Spinal cord (tissue), 10 donors: Measurements from ENCODE around the gene LLGL1. TPM values are rescaled to one million over a fixed set of nuclear protein-coding genes. Genes with fewer than 3 reads are reported as not detected.
"Not testable (repeated sequence)": the region's sequence is repeated elsewhere in the genome, so short reads cannot be mapped to it uniquely, and the experiment has no call there.

ENCODE experiments used
- DNase-seq, 6 donors: peaks; one replicate each; pipeline versions ENCODE4 v3.0.0 to v3.0.0-alpha.2; 2013 to 2015; ENCODE audit warnings: low spot score in 6 of 6, low read depth in 4 of 6
- H3K27ac ChIP-seq: one replicate; pipeline ENCODE4 v1.5.1; 2013; ENCODE audit warnings: low read depth, low read length, control low read depth
- H3K27me3 ChIP-seq: one replicate; pipeline ENCODE4 v1.6.1; 2013; ENCODE audit warnings: low read length; ENCODE audit not compliant: control insufficient read depth, insufficient read depth
- H3K36me3 ChIP-seq: one replicate; pipeline ENCODE4 v1.6.1; 2013; ENCODE audit warnings: low read length; ENCODE audit not compliant: control insufficient read depth, insufficient read depth
- H3K4me1 ChIP-seq: one replicate; pipeline ENCODE4 v1.6.1; 2013; ENCODE audit warnings: low read length; ENCODE audit not compliant: control insufficient read depth, insufficient read depth
- H3K4me3 ChIP-seq: one replicate; pipeline ENCODE4 v1.5.1; 2013; ENCODE audit warnings: low read depth, low read length, control low read depth
- H3K9me3 ChIP-seq: one replicate; pipeline ENCODE4 v1.6.1; 2013; ENCODE audit warnings: low read length; ENCODE audit not compliant: control insufficient read depth, insufficient read depth
- WGBS: methylation state at CpG from one replicate; pipeline ENCODE4 v1.1.5; 2013; ENCODE audit warnings: missing lambda C conversion rate; ENCODE audit not compliant: insufficient coverage; 5-methylcytosine and 5-hydroxymethylcytosine counted together
- polyA plus RNA-seq, 2 donors: library from polyadenylated mRNA; unstranded; fragments of 120-200 nt; gene quantifications; one replicate each; pipeline ENCODE4 v1.2.1, GENCODE V29; 2013; ENCODE audit not compliant: insufficient read length in 2 of 2
- total RNA-seq, 2 donors: library from RNA; depleted of rRNA in 1 of 2; stranded (reverse); fragments of 120-200 nt in 1 of 2; fragments of >200 nt in 1 of 2; gene quantifications; one replicate each; pipeline versions ENCODE4 v1.2.3 to v1.2.4, GENCODE V29; 2013 to 2014
- donor health status: healthy.

LLGL1 gene
- total and polyA plus RNA-seq, 4 donors = 53.2 to 132 (median 79.7) TPM

DNA sequence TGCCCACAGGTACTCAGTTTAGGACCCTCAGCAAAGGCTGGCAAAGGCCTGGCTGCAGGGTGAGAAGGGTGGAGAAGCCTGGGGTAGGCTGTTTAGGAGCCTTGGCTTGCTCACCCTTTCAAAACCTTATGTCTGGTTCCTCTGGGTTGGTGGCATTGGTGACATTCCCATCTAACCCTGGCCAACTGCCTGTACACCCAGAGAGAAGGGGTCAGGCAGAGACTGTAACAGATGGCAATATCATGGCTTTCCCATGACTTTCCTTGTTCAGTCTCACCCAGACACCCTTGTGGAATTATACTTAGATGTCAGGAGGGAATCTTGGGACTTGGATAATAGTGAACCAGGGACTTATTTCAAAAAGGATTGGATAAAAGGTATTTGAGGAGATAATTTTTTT, 18.5 kb upstream of the LLGL1 start:
- no peaks in the 10 kb centered on the region for H3K9me3 ChIP-seq
- DNase-seq = no peak
- H3K27me3 ChIP-seq = no peaks in the 10 kb centered on the region
- H3K27ac ChIP-seq = no peak overlapping the region
- no peak overlapping the region for H3K4me3 ChIP-seq
- H3K36me3 ChIP-seq = peaks cover 85% of the 10 kb centered on the region
- peaks cover 4% of the 10 kb centered on the region for H3K4me1 ChIP-seq

- peaks cover 4% of the 10 kb centered on the region for H3K4me1 ChIP-seq
- no peak overlapping the region for H3K27ac ChIP-seq
- peaks cover 81% of the 10 kb centered on the region for H3K36me3 ChIP-seq
- no peaks in the 10 kb centered on the region for H3K27me3 ChIP-seq
- no peak for DNase-seq
- WGBS = 94% methylated on average over 12 of the region's 19 CpGs
- H3K4me3 ChIP-seq = no peak overlapping the region
- no peaks in the 10 kb centered on the region for H3K9me3 ChIP-seq
Observed at GRCh38 chr17:18208092-18208491, 17.3 kb upstream of the LLGL1 start.

- Histone ChIP-seq H3K9me3 (no peaks in the 10 kb centered on the region), H3K27ac (no peak overlapping the region), H3K4me3 (no peak overlapping the region), H3K27me3 (no peaks in the 10 kb centered on the region), H3K4me1 (no peaks in the 10 kb centered on the region), H3K36me3 (peaks cover 28% of the 10 kb centered on the region)
- 55% methylated on average over 5 of the region's 7 CpGs for WGBS
- DNase-seq = no peak
Observed at GRCh38 chr17:18213666-18214270, 11.7 kb upstream of the LLGL1 start.

DNA sequence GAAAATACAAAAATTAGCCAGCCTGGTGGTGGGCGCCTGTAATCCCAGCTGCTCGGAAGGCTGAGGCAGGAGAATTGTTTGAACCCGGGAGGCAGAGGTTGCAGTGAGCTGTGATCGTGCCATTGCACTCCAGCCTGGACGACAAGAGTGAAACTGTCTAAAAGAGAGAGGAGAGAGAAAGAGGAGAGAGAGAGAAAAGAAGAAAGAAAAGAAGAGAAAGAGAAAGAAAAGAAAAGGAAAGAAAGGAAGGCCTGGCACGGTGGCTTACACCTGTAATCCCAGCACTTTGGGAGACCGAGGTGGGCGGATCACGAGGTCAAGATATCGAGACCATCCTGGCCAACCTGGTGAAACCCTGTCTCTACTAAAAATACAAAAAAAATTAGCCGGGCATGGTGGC, 8.5 kb upstream of the LLGL1 start:
- not testable (repeated sequence) for H3K27ac ChIP-seq, DNase-seq, H3K9me3 ChIP-seq, H3K4me3 ChIP-seq, H3K36me3 ChIP-seq, H3K4me1 ChIP-seq, H3K27me3 ChIP-seq
- 82% methylated on average over 10 of the region's 11 CpGs for WGBS

GRCh38 chr17:18217412-18218015, 7.9 kb upstream of the LLGL1 start:
- H3K27me3 ChIP-seq = no peaks in the 10 kb centered on the region
- WGBS = 12% methylated on average over 5 of the region's 6 CpGs
- H3K36me3 ChIP-seq = no peaks in the 10 kb centered on the region
- H3K9me3 ChIP-seq = no peaks in the 10 kb centered on the region
- H3K27ac ChIP-seq = no peak overlapping the region
- H3K4me1 ChIP-seq = peaks cover 3% of the 10 kb centered on the region
- peak in 3 of 6 donors; percentile 65 to 85 (median 83) for DNase-seq
- no peak overlapping the region for H3K4me3 ChIP-seq

DNA sequence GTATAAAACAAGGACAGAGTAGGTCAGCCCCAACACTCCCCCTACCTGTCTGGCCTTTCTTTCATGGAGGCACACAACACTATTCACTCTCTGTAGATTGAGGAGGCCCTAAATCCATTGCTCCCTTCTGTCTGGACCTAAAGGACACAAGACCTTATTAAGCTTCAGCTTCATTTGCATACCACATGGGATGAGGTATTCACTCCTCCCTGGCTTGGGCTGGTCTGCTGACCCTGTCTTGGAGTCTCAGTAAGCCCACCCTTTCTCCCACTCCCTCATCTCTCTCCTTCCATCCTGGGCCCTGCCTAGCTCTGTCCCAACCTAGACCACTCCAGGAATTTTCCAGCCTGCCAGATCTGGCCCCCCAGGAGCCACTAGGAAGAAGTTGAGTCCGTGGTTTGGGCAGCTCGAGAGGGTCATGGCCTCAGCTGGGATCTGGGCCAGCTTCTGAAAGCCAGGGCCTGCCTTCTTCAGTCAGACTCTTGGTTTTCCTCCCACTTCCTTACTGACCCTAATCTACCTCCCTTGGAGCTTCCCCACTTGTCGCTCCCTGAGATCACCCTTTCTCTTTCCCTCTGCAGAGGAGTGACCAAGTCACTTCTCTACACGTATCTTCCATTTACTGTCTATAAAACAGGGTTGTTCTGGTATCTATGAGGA, 6.5 kb upstream of the LLGL1 start:
- no peaks in the 10 kb centered on the region for H3K36me3 ChIP-seq
- WGBS = 42% methylated on average over 2 of the region's 4 CpGs
- no peaks in the 10 kb centered on the region for H3K9me3 ChIP-seq
- peak overlapping the region; percentile 11 for H3K27ac ChIP-seq
- H3K4me3 ChIP-seq = no peak overlapping the region
- peak in 1 of 6 donors; percentile 49 for DNase-seq
- no peaks in the 10 kb centered on the region for H3K27me3 ChIP-seq
- peaks cover 3% of the 10 kb centered on the region for H3K4me1 ChIP-seq

GRCh38 chr17:18224053-18224386, 1.4 kb upstream of the LLGL1 start:
- DNase-seq = no peak
- no peak overlapping the region for H3K4me3 ChIP-seq
- peak overlapping the region; percentile 84 for H3K27ac ChIP-seq

GRCh38 chr17:18224387-18225120, 881 bp upstream of the LLGL1 start:
- H3K27ac ChIP-seq = peak overlapping the region; percentile 84
- 22% methylated on average over 19 of the region's 23 CpGs for WGBS
- H3K4me1 ChIP-seq = peaks cover 50% of the 10 kb centered on the region
- H3K36me3 ChIP-seq = peaks cover 16% of the 10 kb centered on the region
- peak overlapping the region; percentile 57 for H3K4me3 ChIP-seq
- no peaks in the 10 kb centered on the region for H3K9me3 ChIP-seq
- DNase-seq = peak in 1 of 6 donors; percentile 44
- no peaks in the 10 kb centered on the region for H3K27me3 ChIP-seq

More at GRCh38 chr17:18224053-18224386, 1.4 kb upstream of the LLGL1 start:
- Histone ChIP-seq H3K36me3 (peaks cover 11% of the 10 kb centered on the region), H3K9me3 (no peaks in the 10 kb centered on the region), H3K4me1 (peaks cover 46% of the 10 kb centered on the region), H3K27me3 (no peaks in the 10 kb centered on the region)
- 100% methylated on average over 2 of the region's 4 CpGs for WGBS

DNA sequence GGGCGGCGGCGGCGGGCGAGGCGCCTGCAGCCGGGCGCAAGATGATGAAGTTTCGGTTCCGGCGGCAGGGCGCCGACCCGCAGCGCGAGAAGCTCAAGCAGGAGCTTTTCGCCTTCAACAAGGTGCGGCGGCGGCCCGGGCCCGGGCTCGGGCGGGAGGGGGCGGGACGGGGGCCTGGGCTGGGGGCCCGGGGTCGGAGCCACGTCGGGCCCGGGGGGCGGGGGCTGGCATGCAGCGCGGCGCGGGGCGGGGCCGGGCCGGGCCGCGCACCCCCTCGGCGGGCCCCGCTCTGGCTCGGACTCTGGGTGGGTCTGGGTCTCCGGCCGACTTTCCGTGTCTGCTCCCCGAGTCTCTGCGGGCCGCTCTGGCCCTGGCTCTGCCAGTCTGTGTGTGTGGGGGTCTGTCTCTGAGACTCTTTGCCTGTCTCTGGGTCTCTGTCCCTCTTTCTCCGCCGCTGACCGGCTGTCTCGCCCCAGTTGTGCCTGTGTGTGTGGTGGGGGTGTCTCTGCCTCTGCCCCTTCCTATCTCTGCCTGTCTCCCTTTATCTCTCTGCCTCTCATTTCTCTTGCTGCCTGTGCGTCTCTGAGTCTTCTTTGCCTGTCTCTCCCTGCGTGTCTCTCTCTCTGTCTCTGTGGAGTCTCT, 328 bp downstream of the LLGL1 start:
- peaks cover 62% of the 10 kb centered on the region for H3K4me1 ChIP-seq
- peak in 2 of 6 donors; percentile 19 to 37 for DNase-seq
- no peaks in the 10 kb centered on the region for H3K9me3 ChIP-seq
- H3K4me3 ChIP-seq = peak overlapping the region; percentile 75
- H3K27me3 ChIP-seq = no peaks in the 10 kb centered on the region
- peaks cover 19% of the 10 kb centered on the region for H3K36me3 ChIP-seq
- H3K27ac ChIP-seq = peak overlapping the region; percentile 80
- WGBS = under 1% methylated on average over 50 of the region's 57 CpGs
